Fibroblast of lung (primary cell): ENCODE data around the gene SUSD1. TPM values are rescaled to one million over a fixed set of nuclear protein-coding genes. Genes with fewer than 3 reads are reported as not detected.

ENCODE experiments used
- DNase-seq, 2 donors: peaks; one replicate each; pipeline versions ENCODE4 v3.0.0 to v3.0.0-alpha.2; 2010; ENCODE audit warnings: low read depth in 2 of 2
- H2AFZ ChIP-seq: 2 replicates; pipeline ENCODE4 v1.5.1; 2012; ENCODE audit warnings: low read length, control low read depth, inconsistent platforms
- H3K27ac ChIP-seq: 2 replicates; pipeline ENCODE4 v1.5.1; 2011; ENCODE audit warnings: low read length, control low read depth; ENCODE audit not compliant: insufficient read depth
- H3K27me3 ChIP-seq: 2 replicates; pipeline ENCODE4 v1.5.1; 2011; ENCODE audit warnings: mild to moderate bottlenecking, low read length; ENCODE audit not compliant: control insufficient read depth, insufficient read depth
- H3K36me3 ChIP-seq: 2 replicates; pipeline ENCODE4 v1.5.1; 2011; ENCODE audit warnings: low read length; ENCODE audit not compliant: control insufficient read depth, insufficient read depth
- H3K4me1 ChIP-seq: 2 replicates; pipeline ENCODE4 v1.5.1; 2011; ENCODE audit warnings: low read length; ENCODE audit not compliant: control insufficient read depth, insufficient read depth; ENCODE audit errors: extremely low read depth
- H3K4me2 ChIP-seq: 2 replicates; pipeline ENCODE4 v1.5.1; 2011; ENCODE audit warnings: low read length, control low read depth; ENCODE audit not compliant: insufficient read depth; ENCODE audit errors: extremely low read depth
- H3K4me3 ChIP-seq, 4 experiments: fragments of 200-600 bp in 1 of 4; sonication (generic) in 1 of 4; replicated peaks in 1 of 4; 2 replicates each; pipeline ENCODE4 v1.5.1; 2011 to 2016; ENCODE audit warnings: low read length in 4 of 4, low read depth in 3 of 4, mild to moderate bottlenecking in 3 of 4, control low read depth in 2 of 4, inconsistent platforms in 1 of 4, mixed read lengths in 1 of 4; ENCODE audit not compliant: insufficient read depth in 1 of 4; ENCODE audit errors: control extremely low read depth in 1 of 4
- H3K79me2 ChIP-seq: 2 replicates; pipeline ENCODE4 v1.5.1; 2012; ENCODE audit warnings: mild to moderate bottlenecking, low read length, inconsistent platforms; ENCODE audit not compliant: control insufficient read depth, insufficient read depth
- H3K9ac ChIP-seq: 2 replicates; pipeline ENCODE4 v1.5.1; 2011; ENCODE audit warnings: mild to moderate bottlenecking, low read length, control low read depth; ENCODE audit not compliant: insufficient read depth
- H3K9me3 ChIP-seq: 2 replicates; pipeline ENCODE4 v1.5.1; 2012; ENCODE audit warnings: low read depth, low read length; ENCODE audit not compliant: control insufficient read depth, insufficient read depth
- H4K20me1 ChIP-seq: 2 replicates; pipeline ENCODE4 v1.5.1; 2011; ENCODE audit warnings: low read length; ENCODE audit not compliant: control insufficient read depth, insufficient read depth; ENCODE audit errors: extremely low read depth
- CTCF ChIP-seq, 2 donors: IDR thresholded peaks in 1 of 2; conservative IDR thresholded peaks in 1 of 2; 1 replicate in 1 of 2; 2 replicates in 1 of 2; pipeline ENCODE4 v1.5.1; 2011 to 2012; ENCODE audit warnings: low read length in 2 of 2, control low read depth in 1 of 2, inconsistent platforms in 1 of 2, low read depth in 1 of 2, mild to moderate bottlenecking in 1 of 2
- EZH2 ChIP-seq: IDR thresholded peaks from 2 replicates; pipeline ENCODE4 v1.5.1; 2012; ENCODE audit warnings: low read length, control low read depth, mild to moderate bottlenecking; ENCODE audit errors: missing control alignments
- polyA plus RNA-seq, 2 donors: library from polyadenylated mRNA; depleted of rRNA in 1 of 2; stranded (reverse) in 1 of 2; unstranded in 1 of 2; fragments of >200 nt; gene quantifications; 2 replicates each; pipeline ENCODE4 v1.2.1, GENCODE V29; 2011 to 2012; ENCODE audit warnings: missing spikeins in 1 of 2
- total RNA-seq: library from RNA; depleted of rRNA; stranded (reverse); fragments of >200 nt; gene quantifications from 2 replicates; pipeline ENCODE4 v1.2.1, GENCODE V29; 2014

The SUSD1 gene
- total and polyA plus RNA-seq, 2 donors (not counting 1 experiment from before 2014, with no cell fraction given): 27.4 to 28.6 TPM

DNA sequence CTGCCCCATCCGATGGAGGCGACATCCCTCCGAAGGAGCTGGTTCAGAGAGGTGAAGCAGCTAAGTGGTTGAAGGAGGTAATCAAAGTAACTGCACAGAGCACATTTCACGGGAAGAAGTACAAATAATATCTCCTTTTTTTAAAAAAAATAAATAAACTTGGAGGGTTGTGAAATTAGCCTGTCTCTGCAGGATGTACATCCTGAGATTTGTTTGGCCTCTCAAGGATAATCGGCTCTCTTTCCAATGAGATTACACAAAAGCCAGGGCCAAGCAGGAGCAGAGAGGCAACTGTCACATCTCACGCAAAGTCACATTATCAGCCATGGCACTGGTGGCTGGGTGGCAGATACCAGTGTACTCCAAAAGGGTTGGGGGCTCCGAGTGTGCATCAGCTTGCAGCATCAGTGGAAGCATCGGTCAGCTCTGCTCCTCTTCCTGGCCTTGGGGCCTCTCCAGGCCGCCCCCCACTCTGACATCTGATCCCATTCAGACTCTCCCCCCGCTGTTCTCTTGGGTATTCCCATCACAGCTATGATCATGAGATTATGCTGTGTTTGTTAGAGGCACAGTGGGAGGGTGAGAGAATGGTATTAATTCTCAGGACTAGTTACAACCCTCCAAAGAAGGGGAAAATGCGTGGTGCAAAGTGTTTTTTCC, 168.6 kb downstream of the SUSD1 start:
- H2AFZ ChIP-seq: no peak overlapping the region
- no peak overlapping the region for H3K9ac ChIP-seq
- H3K4me2 ChIP-seq: no peak overlapping the region
- H3K9me3 ChIP-seq: no peaks in the 10 kb centered on the region
- no peaks in the 10 kb centered on the region for H3K4me1 ChIP-seq
- no peaks in the 10 kb centered on the region for H3K79me2 ChIP-seq
- H3K36me3 ChIP-seq: no peaks in the 10 kb centered on the region
- no peaks in the 10 kb centered on the region for H3K27me3 ChIP-seq
- no peak for DNase-seq
- no peak overlapping the region for H3K27ac ChIP-seq
- H4K20me1 ChIP-seq: no peaks in the 10 kb centered on the region
- H3K4me3 ChIP-seq: no peak overlapping the region
- TF ChIP-seq CTCF (conservative IDR thresholded peaks at IDR 0.05 in 1 of 2, IDR thresholded peaks at IDR 0.05 in 1 of 2; ENCODE audit: low read depth in 1 of 2, low read length in 2 of 2) (no peak), EZH2 (no peak)

GRCh38 chr9:112005939-112006338, 169.2 kb downstream of the SUSD1 start:
- Histone ChIP-seq H4K20me1 (no peaks in the 10 kb centered on the region), H3K4me2 (no peak overlapping the region), H3K27ac (no peak overlapping the region), H3K36me3 (no peaks in the 10 kb centered on the region), H3K9ac (no peak overlapping the region), H2AFZ (no peak overlapping the region), H3K4me1 (no peaks in the 10 kb centered on the region), H3K4me3 (no peak overlapping the region), H3K79me2 (no peaks in the 10 kb centered on the region), H3K27me3 (no peaks in the 10 kb centered on the region), H3K9me3 (no peaks in the 10 kb centered on the region)
- TF ChIP-seq EZH2: no peak
- TF ChIP-seq CTCF (conservative IDR thresholded peaks at IDR 0.05 in 1 of 2, IDR thresholded peaks at IDR 0.05 in 1 of 2; ENCODE audit: low read depth in 1 of 2, low read length in 2 of 2): no peak
- DNase-seq: no peak

- H3K79me2 ChIP-seq: no peaks in the 10 kb centered on the region
- no peaks in the 10 kb centered on the region for H3K4me1 ChIP-seq
These were observed 171.6 kb downstream of the SUSD1 start for GRCh38 chr9:112003538-112003937.

More at GRCh38 chr9:112003538-112003937, 171.6 kb downstream of the SUSD1 start:
- H4K20me1 ChIP-seq: no peaks in the 10 kb centered on the region
- no peak overlapping the region for H3K9ac ChIP-seq
- H3K27me3 ChIP-seq: no peaks in the 10 kb centered on the region
- no peak overlapping the region for H3K4me2 ChIP-seq
- no peak for DNase-seq
- no peak overlapping the region for H3K27ac ChIP-seq
- TF ChIP-seq EZH2 (no peak), CTCF (conservative IDR thresholded peaks at IDR 0.05 in 1 of 2, IDR thresholded peaks at IDR 0.05 in 1 of 2; ENCODE audit: low read depth in 1 of 2, low read length in 2 of 2) (no peak)
- H3K9me3 ChIP-seq: no peaks in the 10 kb centered on the region
- no peaks in the 10 kb centered on the region for H3K36me3 ChIP-seq
- no peak overlapping the region for H3K4me3 ChIP-seq
- no peak overlapping the region for H2AFZ ChIP-seq
